SK-N-SH (cell line): ENCODE measurements around the gene SORL1.

Experiments
- CTCF ChIP-seq: fragments of 200-600 bp; sonication (generic); IDR thresholded peaks from 2 replicates; pipeline ENCODE4 v1.6.1; 2017; ENCODE audit warnings: antibody characterized with exemption, mild to moderate bottlenecking, moderate library complexity
- FOSL2 ChIP-seq: IDR thresholded peaks from 2 replicates; pipeline ENCODE4 v1.4.0; 2012; ENCODE audit warnings: low read depth, mild to moderate bottlenecking, moderate library complexity, borderline replicate concordance
- POLR2AphosphoS5 ChIP-seq: IDR thresholded peaks from 2 replicates; pipeline ENCODE4 v1.6.1; 2012; ENCODE audit warnings: low read depth, low read length
- SIN3A ChIP-seq: IDR thresholded peaks from 2 replicates; pipeline ENCODE4 v1.6.1; 2012; ENCODE audit warnings: low read depth, mild to moderate bottlenecking, low read length, moderate library complexity, borderline replicate concordance
- TF ChIP-seq, protein P1 (sequence below): IDR thresholded peaks from 2 replicates; pipeline ENCODE4 v1.6.1; 2012; ENCODE audit warnings: mild to moderate bottlenecking, low read depth, low read length, moderate library complexity

DNA sequence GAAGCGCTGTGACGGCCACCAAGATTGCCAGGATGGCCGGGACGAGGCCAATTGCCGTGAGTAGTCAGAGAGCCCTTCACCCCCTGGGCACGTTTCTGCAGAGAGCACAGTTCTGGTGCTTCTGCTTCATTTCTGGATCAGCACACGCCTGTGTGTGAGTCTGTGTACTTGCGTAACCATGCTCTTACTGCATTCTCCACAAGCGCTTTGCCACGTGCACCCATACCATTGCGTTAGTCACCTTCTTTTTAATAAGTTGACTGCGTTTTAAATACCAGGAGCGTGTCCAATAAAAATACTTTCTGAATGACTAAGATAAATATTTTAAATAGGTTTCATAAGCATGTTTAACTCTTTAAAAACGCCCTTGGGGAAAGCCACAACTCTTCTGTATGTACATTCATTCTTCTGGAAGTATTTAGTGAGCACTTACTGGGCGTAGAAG is 143.6 kb downstream of the SORL1 start:
- no peak for TF ChIP-seq CTCF
- TF ChIP-seq, protein P1, sequence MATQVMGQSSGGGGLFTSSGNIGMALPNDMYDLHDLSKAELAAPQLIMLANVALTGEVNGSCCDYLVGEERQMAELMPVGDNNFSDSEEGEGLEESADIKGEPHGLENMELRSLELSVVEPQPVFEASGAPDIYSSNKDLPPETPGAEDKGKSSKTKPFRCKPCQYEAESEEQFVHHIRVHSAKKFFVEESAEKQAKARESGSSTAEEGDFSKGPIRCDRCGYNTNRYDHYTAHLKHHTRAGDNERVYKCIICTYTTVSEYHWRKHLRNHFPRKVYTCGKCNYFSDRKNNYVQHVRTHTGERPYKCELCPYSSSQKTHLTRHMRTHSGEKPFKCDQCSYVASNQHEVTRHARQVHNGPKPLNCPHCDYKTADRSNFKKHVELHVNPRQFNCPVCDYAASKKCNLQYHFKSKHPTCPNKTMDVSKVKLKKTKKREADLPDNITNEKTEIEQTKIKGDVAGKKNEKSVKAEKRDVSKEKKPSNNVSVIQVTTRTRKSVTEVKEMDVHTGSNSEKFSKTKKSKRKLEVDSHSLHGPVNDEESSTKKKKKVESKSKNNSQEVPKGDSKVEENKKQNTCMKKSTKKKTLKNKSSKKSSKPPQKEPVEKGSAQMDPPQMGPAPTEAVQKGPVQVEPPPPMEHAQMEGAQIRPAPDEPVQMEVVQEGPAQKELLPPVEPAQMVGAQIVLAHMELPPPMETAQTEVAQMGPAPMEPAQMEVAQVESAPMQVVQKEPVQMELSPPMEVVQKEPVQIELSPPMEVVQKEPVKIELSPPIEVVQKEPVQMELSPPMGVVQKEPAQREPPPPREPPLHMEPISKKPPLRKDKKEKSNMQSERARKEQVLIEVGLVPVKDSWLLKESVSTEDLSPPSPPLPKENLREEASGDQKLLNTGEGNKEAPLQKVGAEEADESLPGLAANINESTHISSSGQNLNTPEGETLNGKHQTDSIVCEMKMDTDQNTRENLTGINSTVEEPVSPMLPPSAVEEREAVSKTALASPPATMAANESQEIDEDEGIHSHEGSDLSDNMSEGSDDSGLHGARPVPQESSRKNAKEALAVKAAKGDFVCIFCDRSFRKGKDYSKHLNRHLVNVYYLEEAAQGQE = no peak
- peak; percentile 86; the same call in 1 of the 2 replicates for TF ChIP-seq FOSL2
- no peak for TF ChIP-seq SIN3A
- TF ChIP-seq POLR2AphosphoS5 = no peak
